NCI-H1048 (cell line): Measurements from ENCODE around the gene RBM23.
A peak's percentile ranks its signal among the peaks of the same experiment; 100 is the strongest.
"Not testable (repeated sequence)": the region's sequence is repeated elsewhere in the genome, so short reads cannot be mapped to it uniquely, and the experiment has no call there.

Experiments
- DNase-seq: peaks from one replicate; lab custom pipeline; 2025; lab: John Stamatoyannopoulos, UW

Gene RBM23

GRCh38 chr14:22918804-22919600 is at the start of gene RBM23:
TSS of gene RBM23 (minus strand) at chr14:22919149.
- peak; percentile 99 for DNase-seq

- DNase-seq = no peak
Measured at GRCh38 chr14:22966783-22967269, 47.9 kb upstream of the RBM23 start.

GRCh38 chr14:22965916-22966782 is 47.2 kb upstream of the RBM23 start:
- DNase-seq = not testable (repeated sequence)

- no peak for DNase-seq
Measured at GRCh38 chr14:22962061-22962676, 43.2 kb upstream of the RBM23 start.

GRCh38 chr14:22955702-22956569 is 37.0 kb upstream of the RBM23 start:
- no peak for DNase-seq

GRCh38 chr14:22952418-22952817 is 33.5 kb upstream of the RBM23 start:
- DNase-seq = no peak

- DNase-seq = not testable (repeated sequence)
Measured at GRCh38 chr14:22951795-22952194, 32.8 kb upstream of the RBM23 start.

- no peak for DNase-seq
Measured at GRCh38 chr14:22945642-22946041, 26.7 kb upstream of the RBM23 start.

GRCh38 chr14:22939684-22940083 is 20.7 kb upstream of the RBM23 start:
- DNase-seq = no peak

GRCh38 chr14:22935156-22935555 is 16.2 kb upstream of the RBM23 start:
- no peak for DNase-seq

GRCh38 chr14:22932146-22932545 is 13.2 kb upstream of the RBM23 start:
- DNase-seq = no peak

- no peak for DNase-seq
Measured at GRCh38 chr14:22929961-22930364, 11.0 kb upstream of the RBM23 start.

GRCh38 chr14:22929104-22929960 is 10.4 kb upstream of the RBM23 start, which contains the start of gene PRMT5:
TSS of gene PRMT5 (minus strand) at chr14:22929376. CDS start at chr14:22929361, 15 bp downstream.
- peak; percentile 95 for DNase-seq

GRCh38 chr14:22928237-22929103 is 9.5 kb upstream of the RBM23 start:
- no peak for DNase-seq

GRCh38 chr14:22926316-22926715 is 7.4 kb upstream of the RBM23 start:
- DNase-seq = no peak

GRCh38 chr14:22925513-22925912 is 6.6 kb upstream of the RBM23 start:
- no peak for DNase-seq

GRCh38 chr14:22923746-22924145 is 4.8 kb upstream of the RBM23 start:
- no peak for DNase-seq

- no peak for DNase-seq
Measured at GRCh38 chr14:22922294-22922693, 3.3 kb upstream of the RBM23 start.

GRCh38 chr14:22920697-22921096 is 1.7 kb upstream of the RBM23 start:
- DNase-seq = no peak

- no peak for DNase-seq
Measured at GRCh38 chr14:22919601-22919921, 612 bp upstream of the RBM23 start.
